ENCODE data around the gene LSS. TPM values are rescaled to one million over a fixed set of nuclear protein-coding genes. Genes with fewer than 3 reads are reported as not detected.

Gene LSS
- polyA plus RNA-seq, 1 donor (not counting 4 experiments of a cell fraction or from before 2014, with no cell fraction given) = 105 TPM

- Histone ChIP-seq H3K27ac (ENCODE audit: control insufficient read depth, insufficient read depth, low read length) (no peak overlapping the region), H3K36me3 (ENCODE audit: control insufficient read depth in 2 of 2, extremely low read depth in 1 of 2, insufficient read depth in 2 of 2, low read length in 2 of 2) (no peaks in the 10 kb centered on the region), H2AFZ (ENCODE audit: control insufficient read depth, low read length) (no peak overlapping the region), H3K9me3 (ENCODE audit: control insufficient read depth, low read depth, low read length) (no peaks in the 10 kb centered on the region), H4K20me1 (ENCODE audit: control insufficient read depth, extremely low read depth, insufficient read depth, low read length) (no peaks in the 10 kb centered on the region), H3K4me3 (ENCODE audit: control insufficient read depth in 2 of 3, extremely low read depth in 1 of 3, insufficient read depth in 2 of 3, low read depth in 1 of 3, low read length in 3 of 3) (no peak overlapping the region), H3K4me1 (ENCODE audit: control insufficient read depth, extremely low read depth, insufficient read depth, low read length) (no peaks in the 10 kb centered on the region), H3K4me2 (ENCODE audit: control insufficient read depth, extremely low read depth, insufficient read depth, low read depth, low read length) (no peak overlapping the region), H3K9me1 (ENCODE audit: control insufficient read depth, extremely low read depth, insufficient read depth, low read length) (no peaks in the 10 kb centered on the region), H3K27me3 (ENCODE audit: control insufficient read depth, extremely low read depth, insufficient read depth, low read length) (peaks cover 14% of the 10 kb centered on the region), H3K9ac (ENCODE audit: control insufficient read depth, extremely low read depth, insufficient read depth, low read length) (no peak overlapping the region), H3K79me2 (ENCODE audit: control insufficient read depth, insufficient read depth, low read length) (no peaks in the 10 kb centered on the region)
- TF ChIP-seq CTCF (optimal IDR thresholded peaks at IDR 0.05 in 1 of 3, IDR thresholded peaks at IDR 0.05 in 1 of 3, conservative IDR thresholded peaks at IDR 0.05 in 1 of 3; ENCODE audit: extremely low read depth in 1 of 3, insufficient read depth in 2 of 3, low read length in 3 of 3) (no peak), EZH2 (IDR thresholded peaks at IDR 0.05; ENCODE audit: low read length) (no peak)
- DNase-seq (ENCODE audit: low read depth, low spot score) (no peak), FAIRE-seq (no peak)
- dilution Hi-C loops (cut with MboI; ENCODE audit: extremely low pct_ligation_motif_present, low sequenced_read_pairs) = no loop called here
These were observed 66.7 kb downstream of the LSS start for GRCh38 chr21:46161633-46162592.

DNA sequence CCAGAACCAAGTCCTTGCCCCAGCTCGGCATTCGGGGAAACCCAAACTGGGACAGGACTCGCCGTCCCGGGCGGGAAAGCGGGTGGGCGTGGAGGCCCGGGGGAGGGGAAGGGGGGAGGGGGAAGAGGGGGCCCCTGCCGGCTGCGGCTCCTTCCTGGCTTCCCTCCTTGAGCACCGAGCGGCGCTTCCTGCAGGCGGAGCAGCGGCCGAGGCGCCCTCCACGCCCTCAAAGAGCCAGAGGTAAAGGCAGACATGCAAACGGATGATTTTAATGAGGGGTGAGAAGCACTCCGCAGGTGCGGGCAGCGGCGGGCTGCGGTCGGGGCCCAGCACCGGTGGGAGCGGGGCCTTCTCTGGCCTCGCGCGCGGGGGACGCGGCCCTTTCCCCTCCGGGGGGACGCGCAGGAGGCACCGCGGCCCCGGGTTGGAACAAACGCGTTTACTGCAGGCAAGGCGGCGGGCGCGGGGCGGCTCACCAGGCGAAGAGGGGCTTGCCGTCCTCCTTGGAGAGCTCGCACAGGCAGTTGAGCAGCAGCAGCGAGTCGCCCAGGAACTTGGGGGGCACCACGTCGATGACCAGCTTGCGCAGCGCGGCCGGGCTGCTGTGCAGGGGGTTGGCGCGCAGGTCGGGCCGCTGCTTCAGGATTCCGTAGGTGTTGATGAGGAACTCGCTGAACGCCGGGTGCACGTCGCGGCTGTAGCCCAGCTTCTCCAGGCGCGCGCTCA is 67.5 kb downstream of the LSS start:
- Histone ChIP-seq H3K4me2 (ENCODE audit: control insufficient read depth, extremely low read depth, insufficient read depth, low read depth, low read length) (no peak overlapping the region), H3K4me1 (ENCODE audit: control insufficient read depth, extremely low read depth, insufficient read depth, low read length) (no peaks in the 10 kb centered on the region), H3K9ac (ENCODE audit: control insufficient read depth, extremely low read depth, insufficient read depth, low read length) (no peak overlapping the region), H4K20me1 (ENCODE audit: control insufficient read depth, extremely low read depth, insufficient read depth, low read length) (no peaks in the 10 kb centered on the region), H3K79me2 (ENCODE audit: control insufficient read depth, insufficient read depth, low read length) (no peaks in the 10 kb centered on the region), H3K9me3 (ENCODE audit: control insufficient read depth, low read depth, low read length) (no peaks in the 10 kb centered on the region), H3K27ac (ENCODE audit: control insufficient read depth, insufficient read depth, low read length) (no peak overlapping the region), H3K9me1 (ENCODE audit: control insufficient read depth, extremely low read depth, insufficient read depth, low read length) (no peaks in the 10 kb centered on the region), H3K27me3 (ENCODE audit: control insufficient read depth, extremely low read depth, insufficient read depth, low read length) (peaks cover 14% of the 10 kb centered on the region), H2AFZ (ENCODE audit: control insufficient read depth, low read length) (no peak overlapping the region), H3K4me3 (ENCODE audit: control insufficient read depth in 2 of 3, extremely low read depth in 1 of 3, insufficient read depth in 2 of 3, low read depth in 1 of 3, low read length in 3 of 3) (no peak overlapping the region), H3K36me3 (ENCODE audit: control insufficient read depth in 2 of 2, extremely low read depth in 1 of 2, insufficient read depth in 2 of 2, low read length in 2 of 2) (no peaks in the 10 kb centered on the region)
- TF ChIP-seq CTCF (optimal IDR thresholded peaks at IDR 0.05 in 1 of 3, IDR thresholded peaks at IDR 0.05 in 1 of 3, conservative IDR thresholded peaks at IDR 0.05 in 1 of 3; ENCODE audit: extremely low read depth in 1 of 3, insufficient read depth in 2 of 3, low read length in 3 of 3) (no peak), EZH2 (IDR thresholded peaks at IDR 0.05; ENCODE audit: low read length) (no peak)
- DNase-seq (ENCODE audit: low read depth, low spot score) (no peak), FAIRE-seq (no peak)
- dilution Hi-C loops (cut with MboI; ENCODE audit: extremely low pct_ligation_motif_present, low sequenced_read_pairs) = no loop called here
